T47D (cell line): ENCODE results near the gene MAVS.
"Not testable (repeated sequence)": the region's sequence is repeated elsewhere in the genome, so short reads cannot be mapped to it uniquely, and the experiment has no call there.

Experiments
- DNase-seq, 2 experiments: peaks; one replicate each; pipeline versions ENCODE4 v3.0.0 to v3.0.0-alpha.2; 2011 to 2012; ENCODE audit warnings: low read depth in 1 of 2, low spot score in 1 of 2
- JUND ChIP-seq: IDR thresholded peaks from 2 replicates; pipeline ENCODE4 v1.6.1; 2012; ENCODE audit warnings: low read depth
- in situ Hi-C: cut with HindIII; loops from 2 replicates; pipeline ENCODE4 v1.10.0; 2016; ENCODE audit warnings: low sequenced_read_pairs, low pct_unique_long_range_greater_than_20kb

The MAVS gene

GRCh38 chr20:3888622-3889488 lies 42.2 kb downstream of the MAVS start, which contains the start of gene PANK2:
Gene PANK2, plus strand, starts transcription at chr20:3889387.
- no peak for TF ChIP-seq JUND
- peak; percentile 99 to 100 for DNase-seq
- in situ Hi-C loops = no loop called here

DNA sequence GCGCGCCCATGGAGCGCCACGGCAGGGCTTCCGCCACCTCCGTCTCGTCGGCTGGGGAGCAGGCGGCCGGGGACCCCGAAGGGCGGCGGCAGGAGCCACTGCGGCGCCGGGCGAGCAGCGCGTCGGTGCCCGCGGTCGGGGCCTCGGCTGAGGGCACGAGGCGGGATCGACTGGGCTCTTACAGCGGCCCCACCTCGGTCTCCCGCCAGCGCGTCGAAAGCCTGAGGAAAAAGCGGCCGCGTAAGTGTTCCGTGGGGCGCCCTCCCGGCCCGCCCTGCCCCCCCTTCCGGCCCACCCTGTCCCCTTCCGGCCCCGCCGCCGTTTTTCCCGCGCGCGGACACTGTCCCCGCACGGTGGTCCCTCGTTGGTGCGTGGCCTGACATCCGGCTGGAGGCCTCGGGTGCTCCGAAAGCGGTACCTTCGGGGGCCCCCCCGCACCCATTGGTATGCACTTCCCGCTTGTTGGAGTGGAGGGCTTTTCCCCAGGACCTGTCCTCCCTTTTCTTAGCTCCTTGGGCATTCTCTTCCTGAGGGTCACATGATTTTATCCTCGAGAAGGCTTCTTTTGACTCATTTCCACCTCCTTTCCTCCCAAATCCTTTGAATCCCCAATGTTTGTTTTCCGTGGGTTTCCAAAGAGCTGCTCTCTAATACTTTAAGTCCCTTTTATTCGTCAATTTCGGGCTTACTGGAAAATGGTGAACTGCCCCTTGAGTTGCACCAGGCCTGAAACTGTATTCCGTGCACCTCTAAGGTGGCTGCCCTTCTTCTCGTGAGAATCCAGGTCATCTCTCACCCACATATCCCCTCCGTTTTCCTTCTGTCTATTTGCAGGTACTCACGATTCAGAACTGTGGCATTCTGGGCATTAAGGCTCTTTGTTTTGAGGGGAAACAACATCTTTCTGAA lies 43.1 kb downstream of the MAVS start:
- in situ Hi-C loops = no loop called here
- TF ChIP-seq JUND = no peak
- DNase-seq = no peak

- TF ChIP-seq JUND = no peak
- in situ Hi-C loops = no loop called here
- no peak for DNase-seq
Observed at GRCh38 chr20:3890398-3890751, 43.7 kb downstream of the MAVS start.

- in situ Hi-C loops = no loop called here
- no peak for TF ChIP-seq JUND
- no peak for DNase-seq
Observed at GRCh38 chr20:3890999-3891929, 44.6 kb downstream of the MAVS start.

GRCh38 chr20:3894796-3895195 lies 48.2 kb downstream of the MAVS start:
- DNase-seq = no peak
- in situ Hi-C loops = no loop called here
- no peak for TF ChIP-seq JUND

DNA sequence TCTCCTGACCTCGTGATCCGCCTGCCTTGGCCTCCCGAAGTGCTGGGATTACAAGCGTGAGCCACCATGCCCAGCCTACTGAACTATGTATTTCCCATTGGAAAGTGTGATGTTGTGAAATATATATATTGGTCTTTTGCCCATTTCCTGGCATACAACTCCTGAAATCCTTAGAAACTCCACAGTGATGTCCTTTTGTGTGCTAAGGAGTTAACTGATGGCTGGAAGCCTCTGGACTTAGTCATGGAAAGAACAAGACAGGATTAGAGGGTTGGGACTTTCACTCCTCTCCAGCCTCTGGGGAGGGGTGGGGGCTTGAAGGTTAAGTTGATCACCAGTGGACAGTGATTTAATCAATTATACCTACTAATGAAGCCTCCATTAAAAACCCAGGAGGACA lies 49.7 kb downstream of the MAVS start:
- in situ Hi-C loops = no loop called here
- DNase-seq = no peak
- no peak for TF ChIP-seq JUND

DNA sequence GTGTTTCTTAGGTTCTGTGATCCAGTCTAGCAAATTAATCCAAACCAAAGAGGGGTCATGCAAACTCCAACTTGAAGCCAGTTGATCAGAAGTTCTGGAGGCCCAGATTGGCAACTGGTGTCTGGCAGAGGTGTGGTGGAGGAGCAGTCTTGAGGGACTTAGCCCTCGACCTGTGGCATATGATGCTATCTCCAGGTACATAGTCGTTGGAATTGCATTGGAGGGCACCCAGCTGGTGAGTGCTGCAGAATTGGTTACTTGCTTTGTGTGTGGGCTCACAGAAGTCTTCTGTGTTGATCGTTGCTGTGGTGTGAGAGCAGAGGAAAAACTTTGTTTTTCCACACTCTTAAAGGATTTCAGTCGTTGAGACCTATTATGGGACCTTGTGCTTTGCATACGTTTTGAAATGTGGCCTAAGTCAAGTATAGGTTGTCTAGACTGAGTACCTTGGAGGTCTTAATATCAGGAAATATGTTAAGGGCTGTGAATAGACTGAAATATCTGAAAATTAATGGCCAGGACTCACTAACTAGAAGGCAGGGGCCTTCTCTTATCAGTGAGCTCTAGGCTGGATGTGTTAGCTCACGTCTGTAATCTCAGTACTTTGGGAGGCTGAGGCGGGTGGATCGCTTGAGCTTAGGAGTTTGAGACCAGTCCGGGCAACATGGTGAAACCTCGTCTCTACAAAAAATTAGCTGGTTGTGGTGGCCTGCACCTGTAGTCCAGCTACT lies 50.4 kb downstream of the MAVS start:
- no peak for TF ChIP-seq JUND
- in situ Hi-C loops = no loop called here
- DNase-seq = no peak

DNA sequence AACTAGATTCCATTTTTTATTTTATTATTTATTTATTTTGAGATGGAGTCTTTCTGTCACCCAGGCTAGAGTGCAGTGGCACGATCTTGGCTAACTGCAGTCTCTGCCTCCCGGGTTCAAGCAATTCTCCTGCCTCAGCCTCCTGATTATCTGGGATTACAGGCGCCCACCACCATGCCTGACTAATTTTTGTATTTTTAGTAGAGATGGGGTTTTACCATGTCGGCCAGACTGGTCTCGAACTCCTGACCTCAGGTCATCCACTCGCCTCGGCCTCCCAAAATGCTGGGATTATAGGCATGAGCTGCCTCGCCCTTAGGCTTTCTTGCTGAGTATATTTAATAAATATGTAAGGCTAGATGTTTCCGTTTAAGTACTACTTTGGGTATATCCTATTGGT lies 51.5 kb downstream of the MAVS start:
- in situ Hi-C loops, DNase-seq: not testable (repeated sequence)

DNA sequence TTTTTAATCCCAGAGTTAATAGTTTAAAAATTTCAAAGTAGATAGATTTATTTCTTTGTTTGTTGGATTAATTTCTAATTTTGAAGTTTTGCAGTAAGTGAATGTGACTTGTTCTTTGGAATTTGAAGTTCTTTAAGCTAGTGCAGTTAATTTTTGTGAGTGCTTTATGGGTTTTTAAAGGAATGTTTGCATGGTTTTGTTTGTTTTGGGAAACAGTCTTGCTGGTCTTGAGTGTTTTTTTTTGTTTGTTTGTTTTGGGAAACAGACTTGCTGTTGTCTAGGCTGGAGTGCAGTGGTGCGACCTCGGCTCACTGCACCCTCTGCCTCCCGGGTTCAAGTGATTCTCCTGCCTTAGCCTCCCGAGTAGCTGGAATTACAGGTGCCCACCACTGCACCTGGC lies 52.0 kb downstream of the MAVS start:
- in situ Hi-C loops = no loop called here
- TF ChIP-seq JUND = no peak
- no peak for DNase-seq

DNA sequence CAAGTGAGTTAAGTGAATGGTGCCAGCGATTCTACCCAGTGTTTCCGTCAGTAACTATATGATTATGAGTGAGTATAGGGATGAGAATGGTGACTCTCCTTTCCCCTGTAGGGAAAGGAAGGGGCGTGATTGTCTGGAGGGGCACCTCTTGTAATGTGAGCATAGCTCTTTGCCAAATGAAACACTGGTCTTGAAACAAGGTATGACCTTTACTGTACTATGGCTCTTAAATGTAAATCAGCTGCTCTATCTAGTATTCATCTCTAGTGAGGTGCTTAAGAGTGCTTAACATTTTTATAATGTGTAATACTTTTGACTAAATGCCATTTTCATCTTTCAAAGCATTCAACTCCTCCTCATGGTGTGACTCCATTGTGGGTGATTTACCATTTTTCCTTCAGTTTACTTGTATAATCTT lies 53.6 kb downstream of the MAVS start:
- TF ChIP-seq JUND = no peak
- no peak for DNase-seq
- in situ Hi-C loops = no loop called here

- no peak for DNase-seq
- TF ChIP-seq JUND = no peak
- in situ Hi-C loops = no loop called here
Observed at GRCh38 chr20:3901028-3901705, 54.5 kb downstream of the MAVS start.
